GM19467 (cell line): ENCODE measurements around the gene LARP4.
"Not testable (repeated sequence)": the region's sequence is repeated elsewhere in the genome, so short reads cannot be mapped to it uniquely, and the experiment has no call there.

Experiments used
- ATAC-seq: cut with Tn5 transposase; IDR thresholded peaks from one replicate; pipeline ENCODE4 v1.9.1; 2021; ENCODE audit warnings: mild to moderate bottlenecking, moderate library complexity; ENCODE audit not compliant: unreplicated experiment

LARP4 gene

GRCh38 chr12:50467439-50467838, 66.8 kb downstream of the LARP4 start:
- ATAC-seq = no peak

DNA sequence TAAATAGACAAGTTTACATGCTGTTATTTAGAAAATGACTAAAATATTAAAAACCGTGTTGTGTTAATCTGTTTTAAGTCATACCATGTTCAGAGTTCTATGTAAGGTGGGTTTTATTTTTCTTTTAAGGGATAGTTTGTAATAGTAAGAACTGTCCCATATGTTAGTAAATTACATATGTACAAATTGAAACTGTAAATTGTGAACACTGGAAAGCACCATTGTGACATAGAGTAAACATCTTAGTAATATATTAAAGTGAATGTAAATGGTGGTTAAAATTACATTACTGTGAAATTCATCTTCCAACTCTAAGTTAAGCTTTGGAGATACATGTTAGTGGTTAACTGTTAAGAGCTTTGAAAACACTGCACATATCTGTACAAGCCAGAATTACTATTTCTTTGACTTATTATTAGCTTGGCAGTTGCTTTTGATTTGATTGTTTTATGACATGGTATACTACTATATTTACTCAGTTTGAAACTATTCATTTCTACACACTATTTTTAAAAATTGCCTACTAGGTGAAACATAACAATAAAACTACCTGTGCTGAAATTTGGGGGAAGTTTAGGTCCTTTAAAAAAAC, 76.7 kb downstream of the LARP4 start:
- ATAC-seq = no peak

- no peak for ATAC-seq
Measured at GRCh38 chr12:50482571-50482970, 81.9 kb downstream of the LARP4 start.

DNA sequence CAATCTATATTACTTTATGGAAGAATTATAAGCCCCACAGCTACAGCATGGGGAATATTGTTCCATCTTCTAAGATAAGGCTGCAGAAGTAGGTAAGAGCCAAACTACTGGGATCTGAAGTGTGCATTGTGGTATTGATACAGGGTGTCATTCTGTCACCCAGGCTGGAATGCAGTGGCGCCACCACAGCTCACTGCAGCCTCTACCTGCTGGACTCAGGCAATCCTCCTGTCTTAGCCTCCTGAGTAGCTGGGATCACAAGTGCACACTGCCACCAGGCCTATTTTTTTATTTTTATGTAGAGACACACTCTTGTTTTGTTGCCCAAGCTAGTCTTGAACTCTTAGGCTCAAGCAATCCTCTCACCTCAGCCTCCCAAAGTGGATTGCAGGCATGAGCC, 82.8 kb downstream of the LARP4 start:
- ATAC-seq = no peak

- ATAC-seq = no peak
Measured at GRCh38 chr12:50488801-50489200, 88.1 kb downstream of the LARP4 start.

GRCh38 chr12:50498119-50498518, 97.4 kb downstream of the LARP4 start:
- not testable (repeated sequence) for ATAC-seq

DNA sequence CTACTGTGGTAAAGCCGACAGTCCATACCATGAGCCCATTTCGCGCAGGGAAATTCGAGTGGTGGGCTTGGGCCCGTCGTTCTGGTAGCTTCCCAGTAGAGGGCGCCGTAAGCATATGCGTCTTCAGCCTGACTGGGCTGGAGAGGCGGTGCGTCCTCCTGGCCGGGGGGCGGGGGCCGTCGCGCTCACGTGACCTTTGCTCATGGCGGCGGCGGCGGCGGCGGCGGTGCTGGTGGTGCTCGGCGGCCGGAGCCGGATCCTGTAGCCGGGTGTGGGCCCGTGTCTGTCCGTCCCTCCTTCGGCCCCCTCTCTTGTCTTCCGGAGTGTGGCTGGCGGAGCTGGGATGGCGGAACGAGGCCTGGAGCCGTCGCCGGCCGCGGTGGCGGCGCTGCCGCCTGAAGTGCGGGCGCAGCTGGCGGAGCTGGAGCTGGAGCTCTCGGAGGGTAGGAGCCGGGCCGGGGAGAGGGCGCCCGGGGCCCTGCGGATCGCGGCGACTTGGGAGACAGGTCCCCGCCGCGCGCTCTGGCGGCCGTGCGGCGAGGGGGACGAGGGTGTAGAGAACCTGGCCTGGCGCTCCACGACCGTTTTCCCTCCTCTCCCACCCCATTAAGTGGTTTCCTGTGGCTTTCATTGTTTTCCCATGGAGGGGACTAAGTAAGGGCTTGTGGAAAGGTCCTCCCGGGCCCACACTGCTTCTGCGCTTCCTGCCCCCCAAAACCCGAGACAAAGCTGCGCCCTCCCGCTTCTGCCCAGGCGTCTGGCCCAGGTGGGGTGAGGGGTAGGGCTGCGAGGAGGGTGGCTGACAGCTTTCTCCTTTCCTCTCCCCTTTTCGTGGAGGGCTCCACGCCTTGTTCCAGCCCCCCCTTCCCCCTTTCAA, 104.4 kb downstream of the LARP4 start, which contains the start of gene DIP2B:
Gene DIP2B, plus strand, starts transcription at position 188 of the 877 bp plus-strand sequence. Its CDS starts 156 bp downstream, at position 344.
- ATAC-seq = peak; percentile 70

GRCh38 chr12:50505675-50506530, 105.2 kb downstream of the LARP4 start:
- no peak for ATAC-seq

DNA sequence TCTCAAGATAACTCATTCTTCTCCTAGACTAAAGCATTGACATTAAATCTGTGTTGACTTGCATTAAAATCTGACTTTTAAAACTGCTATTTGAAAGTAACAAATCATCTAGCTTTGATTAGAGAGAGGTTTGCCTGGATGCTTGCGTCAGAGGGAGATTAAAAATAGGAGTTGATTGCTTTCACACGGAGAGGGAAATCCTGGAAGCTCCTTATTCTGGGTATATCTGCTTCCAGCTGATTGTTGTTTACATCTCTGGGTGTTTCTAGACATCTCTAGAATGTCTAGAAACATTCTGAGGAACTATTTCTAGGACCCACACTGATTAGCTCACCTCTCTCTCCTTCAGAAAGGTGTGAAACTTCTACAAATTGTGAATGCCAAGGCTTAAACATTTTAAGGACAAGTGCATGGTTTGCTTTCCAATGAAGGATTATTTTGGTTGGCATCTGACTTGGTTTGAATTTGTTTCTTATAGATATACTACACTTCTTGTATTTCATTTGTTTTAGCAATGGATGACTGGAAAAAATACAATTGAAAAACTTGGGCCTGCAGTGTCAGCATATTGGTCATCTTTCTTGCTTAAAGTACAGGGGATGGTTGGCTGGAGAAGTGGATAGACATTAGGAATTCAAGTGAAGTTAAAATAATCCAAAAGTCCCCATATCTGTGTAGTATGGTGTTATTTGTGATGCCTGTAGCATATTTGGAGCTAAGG, 106.2 kb downstream of the LARP4 start:
- ATAC-seq = no peak

DNA sequence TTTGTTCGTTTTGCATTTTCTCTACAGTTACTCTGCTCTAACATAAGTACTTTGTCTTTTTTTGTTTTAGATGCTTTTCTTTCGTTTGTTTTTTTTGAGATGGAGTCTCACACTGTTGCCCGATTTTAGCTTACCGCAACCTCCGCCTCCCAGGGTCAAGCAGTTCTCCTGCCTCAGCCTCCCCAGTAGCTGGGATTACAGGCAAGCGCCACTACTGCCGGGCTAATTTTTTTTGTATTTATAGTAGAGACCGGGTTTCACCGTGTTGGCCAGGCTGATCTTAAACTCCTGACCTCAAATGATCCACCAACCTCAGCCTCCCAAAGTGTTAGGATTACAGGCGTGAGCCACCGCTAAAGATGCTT, 106.8 kb downstream of the LARP4 start:
- ATAC-seq = no peak

GRCh38 chr12:50507930-50508329, 107.2 kb downstream of the LARP4 start:
- ATAC-seq = no peak

- no peak for ATAC-seq
Measured at GRCh38 chr12:50508414-50508813, 107.7 kb downstream of the LARP4 start.

DNA sequence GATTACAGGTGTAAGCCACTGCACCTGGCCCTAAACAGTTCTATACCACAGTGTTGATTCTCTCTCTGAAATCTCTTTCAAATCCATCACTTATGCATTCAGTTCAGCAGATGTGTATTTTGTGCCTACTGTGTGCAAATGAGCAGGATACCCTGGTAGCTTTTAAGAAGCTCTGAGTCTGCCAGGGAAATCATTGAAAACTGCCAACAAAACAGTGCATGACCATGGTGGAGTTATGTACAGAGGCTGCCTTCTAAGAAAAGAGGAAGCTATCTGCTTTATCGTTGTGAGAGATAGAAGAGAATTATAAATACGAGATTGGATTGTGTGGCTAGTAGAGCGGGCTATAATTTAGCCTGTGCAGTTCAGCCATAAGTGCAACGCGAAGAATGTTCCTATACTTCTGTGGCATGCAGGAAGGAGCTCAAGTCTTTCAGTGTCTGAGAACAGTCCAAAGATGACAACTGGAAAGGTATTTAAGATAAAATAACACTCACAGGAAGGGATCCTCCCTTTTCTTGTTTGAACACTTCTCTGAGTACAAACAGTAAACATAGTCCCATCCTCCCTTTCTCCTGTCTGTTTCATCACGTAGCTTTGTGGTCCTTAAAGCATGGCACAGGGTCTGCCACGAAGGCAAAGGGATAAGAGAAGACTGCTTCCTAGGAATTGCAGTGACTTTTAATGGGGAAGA, 108.4 kb downstream of the LARP4 start:
- no peak for ATAC-seq

GRCh38 chr12:50514526-50515276, 114.0 kb downstream of the LARP4 start:
- ATAC-seq = no peak

DNA sequence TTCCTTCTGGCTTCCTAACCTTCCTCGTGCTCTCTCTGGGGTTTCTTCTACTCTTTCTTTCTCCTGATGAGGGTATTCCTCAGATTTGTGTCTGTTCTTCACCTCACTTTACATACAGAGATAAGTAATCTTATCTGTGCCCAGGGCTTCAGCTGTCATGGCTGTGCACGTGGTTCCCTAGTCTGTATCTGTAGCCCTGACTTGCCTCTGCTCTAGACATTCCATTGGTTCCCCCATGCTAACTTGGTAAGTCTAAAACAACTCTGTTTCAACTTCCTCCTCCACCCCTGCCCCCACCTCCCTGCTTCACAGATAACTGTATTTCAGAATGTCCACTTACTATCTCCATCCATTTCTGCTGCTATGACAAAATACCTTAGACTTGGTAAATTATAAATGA, 114.9 kb downstream of the LARP4 start:
- no peak for ATAC-seq

- peak; percentile 70 for ATAC-seq
Measured at GRCh38 chr12:50517421-50518048, 116.8 kb downstream of the LARP4 start.

- no peak for ATAC-seq
Measured at GRCh38 chr12:50518090-50518489, 117.4 kb downstream of the LARP4 start.

DNA sequence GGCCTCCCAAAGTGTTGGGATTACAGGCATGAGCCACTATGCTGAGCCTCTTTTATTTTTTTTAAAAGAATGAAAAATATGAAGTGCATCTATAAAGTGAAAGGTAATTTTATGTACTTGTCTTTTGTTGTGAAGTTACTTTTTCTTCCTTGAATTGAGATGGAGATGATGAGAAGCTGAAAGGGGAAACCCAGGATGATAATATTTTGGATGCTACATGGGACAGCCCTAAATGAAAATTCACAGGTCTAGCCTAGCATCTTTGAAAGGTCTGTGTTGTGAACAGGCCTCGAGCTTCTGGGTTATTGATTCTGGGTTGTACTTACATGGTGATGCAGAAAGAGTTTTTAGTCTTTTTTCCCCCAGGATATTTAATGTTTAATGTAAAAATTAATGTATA, 118.7 kb downstream of the LARP4 start:
- no peak for ATAC-seq
